Forelimb muscle (tissue), 1 donor: Measurements from ENCODE around the gene CTLA4. TPM values are rescaled to one million over a fixed set of nuclear protein-coding genes. Genes with fewer than 3 reads are reported as not detected.

ENCODE experiments used
- polyA plus RNA-seq: library from polyadenylated mRNA; unstranded; fragments of 120-200 nt; gene quantifications from one replicate; pipeline ENCODE4 v1.2.1, GENCODE V29; 2013; ENCODE audit not compliant: insufficient read length

The CTLA4 gene
- polyA plus RNA-seq, 1 donor = 0.09 TPM

Other genes starting within 250 kb of the CTLA4 start
- 3.4 TPM for gene CD28, start 161.1 kb upstream of the CTLA4 start, polyA plus RNA-seq
- gene ICOS, start 69.0 kb downstream of the CTLA4 start, polyA plus RNA-seq = not detected